Cardiac septum (tissue), 1 donor: ENCODE results near the gene ACTL8. TPM values are rescaled to one million over a fixed set of nuclear protein-coding genes. Genes with fewer than 3 reads are reported as not detected.

Experiments used
- DNase-seq: peaks from one replicate; pipeline ENCODE4 v3.0.0-alpha.2; 2020; ENCODE audit warnings: low spot score
- intact Hi-C: fragments of 100-400 bp; cut with DNase I; formaldehyde crosslinking; loops from one replicate; pipeline ENCODE4 v1.14.0; 2022
- long read RNA-seq: library from polyadenylated mRNA; unstranded; transcript quantifications from one replicate; pipeline ENCODE4 v2.0.0, GENCODE V29; 2021
- total RNA-seq: library from RNA; stranded (reverse); fragmentation: NEBNext Ultra II Directional; extraction: Animal tissue kit (Norgen Biotek cat#: 25700); gene quantifications from one replicate; pipeline ENCODE4 v1.2.1, GENCODE V29; 2021
- donor health status: DM: no; HTN: no; CAD: no.

ACTL8 gene, protein sequence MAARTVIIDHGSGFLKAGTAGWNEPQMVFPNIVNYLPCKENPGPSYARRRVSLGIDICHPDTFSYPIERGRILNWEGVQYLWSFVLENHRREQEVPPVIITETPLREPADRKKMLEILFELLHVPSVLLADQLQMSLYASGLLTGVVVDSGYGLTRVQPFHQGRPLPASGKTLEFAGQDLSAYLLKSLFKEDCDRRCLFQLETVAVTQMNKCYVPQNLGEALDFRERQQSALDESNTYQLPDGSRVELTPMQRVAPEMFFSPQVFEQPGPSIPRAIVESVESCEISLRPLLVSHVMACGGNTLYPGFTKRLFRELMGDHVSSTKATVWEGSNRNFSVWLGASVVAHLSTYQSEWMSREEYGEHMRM
- total RNA-seq = not detected
- long read RNA-seq = 0 reads

DNA sequence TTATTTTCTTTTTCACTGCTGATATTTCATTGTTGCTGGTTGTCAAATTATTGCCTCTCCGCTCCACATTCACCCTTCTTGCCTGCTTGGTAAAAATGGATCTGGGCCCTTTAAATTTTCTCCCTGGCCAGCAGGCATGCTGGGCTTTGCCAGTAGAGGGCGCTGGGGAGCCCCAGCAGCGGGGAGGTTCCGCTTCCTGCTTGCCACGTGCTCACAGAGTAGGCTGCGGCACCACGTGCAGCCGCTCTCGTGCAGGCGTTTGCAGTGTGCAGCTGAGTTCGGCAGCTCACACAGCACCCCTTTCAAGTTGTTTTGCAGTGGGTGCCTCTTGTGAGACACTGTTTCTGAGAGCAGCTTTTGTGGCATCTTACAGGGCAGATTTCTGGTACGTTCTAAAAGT is at the start of gene ACTL8:
Gene ACTL8 (plus strand): TSS at position 214 of the 400 bp plus-strand sequence. CDS start 67,676 bp downstream, outside the sequence.
- intact Hi-C loops = no loop called here
- no peak for DNase-seq

DNA sequence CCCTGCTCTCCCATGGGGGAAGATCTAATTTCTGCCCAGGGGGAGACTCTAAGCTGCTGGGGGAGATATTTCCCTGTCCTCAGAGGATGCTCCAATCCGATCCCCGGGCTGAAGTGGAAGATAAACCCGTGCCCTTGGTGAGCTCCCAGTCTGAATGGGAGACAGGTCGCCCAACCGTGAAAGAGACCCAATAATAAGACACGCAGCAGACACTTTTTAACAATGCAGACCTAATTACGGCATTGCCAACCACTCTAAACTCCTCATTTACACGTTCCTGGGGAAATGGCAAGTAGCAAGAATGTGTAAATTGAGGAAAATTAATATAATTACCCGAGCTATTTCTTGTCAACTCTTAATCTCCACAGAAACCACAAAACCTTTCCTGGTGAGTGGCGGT is 48.7 kb upstream of the ACTL8 start:
- DNase-seq = no peak
- intact Hi-C loops = no loop called here

DNA sequence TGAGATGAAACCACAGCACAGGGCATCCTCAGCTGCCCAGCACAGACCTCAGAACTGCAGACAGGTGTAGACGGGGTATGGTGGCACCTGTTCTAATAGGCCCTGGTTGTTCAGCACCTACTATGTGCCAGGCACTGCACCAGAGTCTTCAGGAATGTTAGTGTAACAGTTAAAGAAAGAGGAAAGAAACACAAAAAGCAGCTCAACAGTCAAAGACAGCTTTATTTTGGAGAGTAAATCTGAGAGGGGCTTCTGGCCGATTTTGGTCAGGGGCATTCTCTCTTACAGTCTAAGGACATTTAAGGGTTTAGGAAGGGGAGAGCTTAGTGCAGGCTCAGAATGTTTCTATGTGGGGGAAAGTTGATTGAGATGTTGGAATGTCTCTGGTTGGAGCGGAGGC is 45.2 kb upstream of the ACTL8 start:
- DNase-seq = no peak
- intact Hi-C loops = no loop called here

DNA sequence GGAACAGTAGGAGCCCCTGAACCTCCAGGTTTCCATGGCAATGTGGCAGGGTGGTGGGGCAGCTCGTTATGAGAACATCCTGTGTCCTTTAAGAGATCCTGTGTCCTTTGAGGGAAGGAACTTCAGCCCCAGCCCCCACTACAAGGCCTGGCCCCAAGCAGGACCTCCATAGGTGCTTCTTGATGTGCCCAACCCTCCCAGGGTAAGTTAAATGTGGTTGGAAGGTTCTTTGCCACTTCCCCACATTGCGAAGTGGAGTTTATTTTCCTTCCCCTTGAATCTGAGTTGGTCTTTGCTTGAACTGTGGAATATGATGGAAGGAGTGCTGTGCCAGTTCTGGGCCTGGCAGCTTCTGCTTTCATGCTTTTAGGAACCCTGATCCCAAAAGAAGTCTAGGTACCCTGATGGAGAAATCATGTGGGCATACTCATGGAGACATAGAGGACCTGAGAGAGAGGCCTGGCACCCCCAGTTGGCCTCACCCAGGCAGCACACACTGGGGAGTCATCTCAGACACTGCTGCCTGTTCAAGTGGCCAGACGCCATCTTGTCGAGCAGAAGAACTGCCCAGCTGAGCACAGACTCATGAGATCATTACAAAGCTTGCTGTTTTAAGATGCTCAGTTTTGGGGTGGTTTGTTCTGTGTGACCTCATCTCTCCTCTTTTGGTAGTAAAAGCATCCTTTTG is 44.1 kb upstream of the ACTL8 start:
- no peak for DNase-seq
- intact Hi-C loops = no loop called here

DNA sequence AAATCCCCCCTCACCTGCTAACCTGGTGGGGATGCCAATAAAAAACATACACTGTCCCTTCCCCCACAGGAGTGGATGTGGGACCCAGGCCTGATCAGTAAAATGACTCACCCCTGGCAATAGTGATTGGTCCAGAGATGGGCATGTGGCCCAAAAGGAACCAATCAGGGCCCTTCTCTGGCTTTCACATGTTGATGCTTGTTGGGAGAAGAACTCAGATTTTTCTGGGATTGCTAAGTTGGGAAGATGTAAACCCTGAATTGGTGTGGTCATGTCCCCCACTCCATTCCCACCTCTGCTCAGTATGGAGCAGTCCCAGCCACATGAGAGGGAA is 43.6 kb upstream of the ACTL8 start:
- intact Hi-C loops = no loop called here

DNA sequence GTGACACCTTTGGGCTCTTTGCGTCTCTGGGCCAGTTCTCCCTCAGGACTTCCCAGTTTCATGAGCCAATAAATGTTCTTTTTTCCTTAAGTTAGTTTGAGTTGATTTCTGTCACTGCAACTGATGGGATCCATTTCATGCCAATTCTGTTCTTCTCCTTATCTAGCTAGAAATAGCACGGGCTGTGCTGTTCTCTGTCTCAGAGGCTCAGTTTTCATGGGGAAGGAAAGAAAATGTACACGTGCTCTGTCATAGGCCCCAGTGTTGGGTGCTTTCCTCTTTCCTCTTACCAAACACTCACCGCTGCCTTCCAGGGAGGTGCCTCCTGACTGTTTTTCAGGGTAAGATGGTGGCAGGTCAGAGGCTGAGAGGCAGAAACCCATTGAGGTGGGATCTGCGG is 43.2 kb upstream of the ACTL8 start:
- DNase-seq = no peak

More for the DNA sequence above, 43.6 kb upstream of the ACTL8 start:
- DNase-seq = no peak

DNA sequence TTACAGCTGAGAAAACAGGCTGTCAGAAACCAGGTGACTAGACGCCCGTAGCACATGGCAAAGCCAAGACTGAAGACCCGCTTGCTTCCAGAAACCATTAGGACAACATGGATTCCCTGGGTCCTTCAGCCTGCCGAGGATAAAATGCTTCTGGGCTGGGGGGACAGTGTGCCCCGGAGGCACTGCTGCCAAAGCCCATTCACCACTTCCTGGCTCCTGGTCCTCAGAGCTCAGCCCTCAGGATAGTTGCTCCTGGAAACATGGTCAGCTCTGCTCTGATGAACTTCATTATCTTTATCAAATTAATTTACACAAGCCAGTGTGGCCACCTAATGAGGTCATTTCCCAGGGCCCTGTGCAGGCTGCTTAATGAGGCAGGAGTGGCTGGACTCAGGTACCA is 41.1 kb upstream of the ACTL8 start:
- DNase-seq = no peak
- intact Hi-C loops = no loop called here

More for the DNA sequence above, 43.2 kb upstream of the ACTL8 start:
- intact Hi-C loops = no loop called here

DNA sequence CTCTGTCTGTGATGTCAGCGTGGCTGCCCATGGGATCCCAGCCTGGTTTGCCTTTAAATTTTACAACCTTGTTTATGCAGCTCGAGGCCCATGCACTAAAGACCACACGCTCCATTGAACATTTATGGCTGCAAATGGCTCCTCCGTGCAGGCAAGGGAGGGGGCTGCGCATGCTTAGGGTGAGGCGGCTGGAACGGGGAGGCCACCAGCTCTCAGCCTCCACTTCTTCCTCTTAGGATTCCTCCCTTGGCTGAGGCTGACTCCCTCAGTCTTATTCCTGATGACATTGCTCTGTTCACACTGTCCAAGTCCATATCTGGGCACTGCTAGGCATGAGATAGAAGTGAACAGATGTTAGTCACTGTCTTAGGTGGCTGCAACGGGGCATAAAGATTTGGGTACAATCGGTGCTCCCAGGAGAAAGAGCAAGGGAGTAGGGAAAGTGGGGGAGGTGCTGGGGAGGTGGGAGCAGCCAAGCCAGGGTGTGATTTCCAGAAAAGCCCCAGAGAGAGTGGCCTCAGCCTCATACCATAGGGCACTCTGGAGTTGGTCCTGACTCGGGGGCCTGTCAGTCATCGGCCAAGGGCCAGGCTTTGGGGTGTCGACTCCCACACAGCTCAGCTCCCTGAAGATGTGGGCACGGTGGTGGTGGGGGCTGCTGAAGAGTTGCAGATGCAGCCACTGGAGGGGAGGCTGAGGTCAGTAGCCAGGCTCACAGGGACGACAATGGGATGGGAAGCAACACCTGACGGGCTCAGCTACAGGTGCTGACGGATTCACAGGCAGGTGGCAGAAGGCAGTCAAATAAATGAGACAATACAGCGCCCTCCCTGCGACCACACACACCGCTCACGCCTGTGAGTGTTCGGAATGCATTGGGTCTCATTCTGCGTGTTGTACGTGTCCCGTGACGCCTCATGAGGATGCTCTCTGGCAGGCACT is 37.3 kb upstream of the ACTL8 start:
- intact Hi-C loops = no loop called here
- DNase-seq = no peak

DNA sequence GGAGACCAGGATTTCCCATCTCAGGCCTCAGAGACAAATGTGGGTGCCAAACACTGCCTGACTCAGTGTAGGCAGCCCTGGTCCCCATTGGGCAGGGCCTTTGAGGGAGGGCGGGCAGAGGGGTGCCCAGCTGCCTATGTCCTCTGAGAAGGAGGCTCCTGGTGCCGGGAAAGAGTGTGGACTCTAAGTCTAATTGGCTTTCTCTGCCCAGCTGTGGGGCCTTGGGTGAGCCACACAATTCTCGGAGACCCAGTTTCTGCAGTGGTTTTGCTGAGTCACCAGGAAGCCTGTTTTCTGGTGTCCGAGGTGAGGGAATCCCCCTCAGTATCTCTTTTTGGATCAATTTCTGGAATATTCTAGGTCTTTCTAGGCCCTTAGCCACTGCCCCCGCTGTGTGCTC is 35.3 kb upstream of the ACTL8 start:
- intact Hi-C loops = no loop called here
- no peak for DNase-seq

DNA sequence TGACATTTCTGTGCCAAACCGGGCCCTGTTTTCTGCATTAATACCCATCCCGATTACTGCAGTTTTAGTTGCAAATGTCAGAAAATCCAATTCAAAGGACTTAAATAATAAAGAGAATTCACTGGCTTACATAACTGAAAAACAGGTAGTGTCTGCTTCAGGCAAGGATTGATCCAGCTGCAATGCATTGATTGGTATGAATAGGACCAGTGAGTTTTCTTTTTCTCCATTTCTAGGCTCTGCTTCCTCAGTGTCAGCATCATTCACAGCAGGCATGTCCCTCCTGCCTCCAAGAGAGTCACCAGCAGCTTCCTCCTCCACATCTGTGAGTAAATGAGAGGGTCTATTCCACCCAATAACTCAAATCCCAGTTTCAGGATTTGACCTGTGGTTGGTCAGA is 33.7 kb upstream of the ACTL8 start:
- intact Hi-C loops = no loop called here
- no peak for DNase-seq

DNA sequence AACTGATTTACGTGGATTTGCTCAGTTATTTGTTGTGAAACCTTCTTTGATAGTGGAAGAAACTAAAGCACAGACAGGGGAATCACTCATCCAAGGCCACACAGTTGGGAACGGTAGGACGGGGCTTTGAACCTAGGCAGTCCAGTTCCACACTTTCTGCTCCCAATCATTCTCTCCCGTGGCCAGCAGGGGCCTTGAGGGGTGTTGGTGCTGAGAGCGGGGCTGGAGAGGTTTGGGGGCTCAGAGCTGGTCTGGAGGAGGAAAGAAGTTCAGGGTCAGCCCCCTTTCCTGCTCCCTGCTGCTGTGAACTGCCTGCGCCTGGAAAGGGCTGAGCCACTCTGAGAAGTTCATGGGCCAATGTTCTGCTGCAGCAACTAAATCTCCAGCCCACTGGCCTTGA is 31.4 kb upstream of the ACTL8 start:
- DNase-seq = no peak
- intact Hi-C loops = no loop called here

DNA sequence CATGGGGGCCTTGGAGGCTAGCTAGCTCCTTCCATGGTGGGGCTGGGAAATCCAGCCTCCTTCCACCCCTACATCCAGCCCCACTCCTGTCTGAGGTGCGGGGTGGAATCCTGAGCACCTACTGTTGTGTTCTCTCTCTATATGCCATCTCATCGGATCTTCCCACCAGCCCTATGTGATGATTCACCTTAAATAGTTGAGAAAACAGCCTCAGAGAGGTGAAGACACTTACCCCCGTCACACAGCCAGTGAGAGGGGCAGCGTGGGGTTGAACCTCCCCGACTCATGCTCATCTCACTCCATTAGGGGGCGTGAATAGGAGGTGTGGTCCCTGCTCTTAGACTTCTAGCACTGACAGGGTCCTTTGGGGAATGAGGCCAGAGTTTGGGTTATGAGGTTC is 31.0 kb upstream of the ACTL8 start:
- intact Hi-C loops = no loop called here
- no peak for DNase-seq

DNA sequence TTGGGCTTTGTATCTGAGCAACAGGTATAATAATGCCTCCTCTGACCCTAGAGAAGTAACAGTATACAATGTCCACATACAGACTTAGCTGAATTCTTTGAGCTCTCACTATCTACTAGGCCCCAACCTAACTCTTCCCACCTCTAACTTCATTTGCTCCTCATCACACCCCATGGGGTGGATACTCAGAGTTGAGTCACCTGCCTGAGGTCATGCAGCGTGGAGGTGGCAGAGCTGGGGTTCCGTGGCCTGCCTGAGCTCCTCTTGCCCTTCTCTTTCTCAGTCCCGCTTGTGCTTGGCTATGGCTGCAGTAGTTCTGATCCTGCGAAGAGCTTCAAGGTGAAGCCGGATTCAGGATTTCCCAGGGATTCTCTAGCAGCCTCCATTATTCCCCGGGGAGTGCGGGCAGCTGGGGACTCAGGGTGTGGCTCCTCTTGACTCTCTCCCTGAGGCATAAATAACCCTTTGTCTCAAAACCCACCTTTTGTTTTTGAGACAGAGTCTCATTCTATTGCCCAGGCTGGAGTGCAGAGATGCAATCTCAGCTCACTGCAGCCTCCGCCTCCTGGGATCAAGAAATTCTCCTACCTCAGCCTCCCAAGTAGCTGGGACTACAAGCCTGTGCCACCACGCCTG is 29.9 kb upstream of the ACTL8 start:
- intact Hi-C loops = no loop called here
- no peak for DNase-seq

DNA sequence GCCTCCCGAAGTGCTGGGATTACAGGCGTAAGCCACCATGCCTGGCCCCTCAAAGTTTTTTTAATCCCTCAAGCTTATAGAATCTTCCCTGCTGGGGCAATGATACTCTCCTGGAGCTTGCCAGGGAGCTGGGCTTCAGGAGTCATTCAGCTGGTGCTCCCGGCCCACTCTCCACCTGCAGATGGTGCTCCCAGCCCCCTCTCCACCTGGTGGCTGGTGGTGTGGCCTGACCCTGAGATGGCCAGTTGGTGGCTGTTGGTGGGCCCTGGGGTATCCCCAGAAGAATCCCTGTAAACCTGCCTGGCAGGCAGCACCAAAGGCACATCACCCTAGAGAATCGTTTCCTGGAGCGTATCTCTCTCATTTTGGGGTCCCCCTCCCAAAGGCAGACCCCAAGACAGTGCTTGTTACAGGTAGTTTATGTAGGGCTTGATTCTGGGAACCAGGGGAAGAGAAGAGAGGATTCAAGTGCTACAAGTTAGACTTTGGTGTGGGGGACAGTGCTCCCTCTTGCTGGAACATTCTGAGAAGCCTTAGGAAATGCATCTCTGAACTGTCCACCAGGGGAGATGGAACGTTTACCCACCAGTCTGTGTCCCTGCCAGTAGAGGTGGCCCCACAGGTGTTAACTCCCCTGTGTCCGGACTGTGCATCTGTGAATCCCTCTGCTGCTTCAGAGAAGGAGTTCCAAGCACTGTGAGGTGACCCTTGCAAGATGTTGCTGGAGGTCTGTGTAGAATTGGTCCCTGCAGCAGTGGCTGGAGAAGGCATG is 29.1 kb upstream of the ACTL8 start:
- DNase-seq = no peak
- intact Hi-C loops = no loop called here

DNA sequence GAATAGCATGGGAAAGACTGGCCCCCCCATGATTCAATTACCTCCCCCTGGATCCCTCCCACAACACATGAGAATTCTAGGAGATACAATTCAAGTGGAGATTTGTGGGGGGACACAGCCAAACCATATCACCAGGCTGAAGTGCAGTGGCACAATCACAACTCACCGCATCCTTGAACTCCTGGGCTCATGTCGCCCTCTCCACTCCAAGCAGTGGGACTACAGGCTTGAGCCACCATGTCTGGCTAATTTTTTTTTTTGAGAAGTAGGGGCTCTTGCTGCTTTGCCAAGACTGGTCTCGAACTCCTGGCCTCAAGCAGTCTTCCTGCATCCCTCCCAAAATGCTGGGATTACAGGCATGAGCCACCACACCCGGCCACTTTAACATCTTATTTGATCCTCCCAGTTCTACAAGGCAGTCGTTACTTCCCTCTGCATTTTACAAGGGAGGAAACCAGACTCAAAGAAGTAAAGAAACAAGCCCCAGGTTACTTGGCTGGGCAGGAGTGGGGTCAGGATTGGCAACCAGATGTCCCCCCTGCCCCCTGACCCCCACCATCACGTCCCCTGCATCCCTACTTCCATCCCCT is 26.9 kb upstream of the ACTL8 start:
- intact Hi-C loops = no loop called here
- DNase-seq = no peak

DNA sequence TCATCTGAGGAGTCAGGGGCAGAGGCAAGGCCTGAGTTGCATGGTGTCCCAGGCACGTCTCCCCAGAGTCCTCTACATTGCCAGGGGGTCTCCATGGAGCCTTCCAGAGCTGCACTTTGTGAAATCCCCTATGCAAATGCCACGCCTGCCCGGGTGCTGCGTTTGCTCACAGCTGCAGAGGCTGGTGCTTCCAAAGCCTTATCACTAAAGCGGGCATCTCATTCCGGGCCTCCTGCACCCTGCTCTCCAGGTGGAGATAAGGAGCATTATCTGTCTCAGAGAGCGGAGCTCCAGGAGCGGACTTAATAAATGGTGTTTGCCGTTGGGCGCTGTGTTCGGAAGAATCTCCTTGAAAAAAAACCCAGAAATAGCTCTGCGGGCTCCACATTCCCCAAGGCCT is 25.9 kb upstream of the ACTL8 start:
- DNase-seq = no peak

DNA sequence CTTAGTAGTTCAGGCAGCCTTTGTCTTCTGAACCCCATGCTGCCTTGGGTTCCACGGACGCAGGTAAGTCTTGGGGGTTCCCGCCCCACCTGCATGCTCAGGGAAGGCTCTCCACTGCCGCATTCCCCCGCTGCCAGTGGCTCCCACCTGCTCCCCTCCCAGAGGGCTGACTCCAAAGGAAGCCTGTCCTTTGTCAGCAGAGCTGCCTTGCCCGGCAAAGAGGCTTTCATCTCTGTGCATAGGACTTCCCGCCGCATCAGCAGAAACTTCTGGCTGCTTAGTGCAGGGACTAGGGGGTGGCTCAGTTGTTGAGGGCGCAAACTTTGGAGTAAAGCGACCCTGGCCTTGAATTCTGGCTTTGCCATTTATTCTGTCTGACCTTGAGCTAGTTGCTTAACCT is 25.2 kb upstream of the ACTL8 start:
- no peak for DNase-seq
- intact Hi-C loops = no loop called here

More for the DNA sequence above, 25.9 kb upstream of the ACTL8 start:
- intact Hi-C loops = no loop called here

DNA sequence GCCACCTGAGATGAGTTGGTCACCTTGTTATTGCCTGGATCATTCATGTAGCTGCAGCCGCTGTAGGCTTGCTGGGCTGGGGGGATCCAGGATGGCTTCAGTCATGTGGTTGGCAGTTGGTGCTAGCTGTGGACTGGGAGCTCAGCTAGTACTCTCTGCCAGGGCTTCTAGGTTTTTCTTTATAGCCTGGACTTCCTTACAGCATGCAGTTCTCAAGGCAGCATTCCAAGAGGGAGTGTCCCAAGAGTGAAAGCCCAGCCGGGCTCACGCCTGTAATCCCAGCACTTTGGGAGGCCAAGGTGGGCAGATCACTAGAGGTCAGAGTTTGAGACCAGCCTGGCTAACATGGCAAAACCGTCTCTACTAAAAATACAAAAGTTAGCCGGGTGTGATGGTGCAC is 23.7 kb upstream of the ACTL8 start:
- intact Hi-C loops = no loop called here
- DNase-seq = no peak

DNA sequence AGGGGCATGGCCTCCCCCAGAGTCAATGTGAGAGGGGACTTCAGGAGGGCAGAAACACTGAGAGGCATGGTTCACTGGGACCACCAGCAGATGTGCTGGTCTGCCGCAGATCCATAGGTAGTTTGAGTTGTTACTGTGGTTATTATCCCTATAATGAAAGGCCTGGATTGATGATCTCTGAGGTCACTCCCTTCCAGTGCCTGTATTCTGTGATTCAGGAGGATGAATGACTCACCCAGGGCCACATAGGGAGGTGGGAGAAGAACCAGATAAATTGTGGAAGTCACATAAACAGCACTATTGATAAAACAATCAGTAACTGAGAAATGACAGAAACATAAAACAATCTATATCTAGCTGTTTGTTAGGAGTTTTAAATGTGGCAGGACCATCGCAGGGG is 22.7 kb upstream of the ACTL8 start:
- intact Hi-C loops = no loop called here
- DNase-seq = no peak
